ENCODE data around the gene TMEM117. TPM values are rescaled to one million over a fixed set of nuclear protein-coding genes. Genes with fewer than 3 reads are reported as not detected.

Gene TMEM117
- polyA plus RNA-seq, 1 donor (not counting 4 experiments of a cell fraction or from before 2014, with no cell fraction given): 8.5 TPM

DNA sequence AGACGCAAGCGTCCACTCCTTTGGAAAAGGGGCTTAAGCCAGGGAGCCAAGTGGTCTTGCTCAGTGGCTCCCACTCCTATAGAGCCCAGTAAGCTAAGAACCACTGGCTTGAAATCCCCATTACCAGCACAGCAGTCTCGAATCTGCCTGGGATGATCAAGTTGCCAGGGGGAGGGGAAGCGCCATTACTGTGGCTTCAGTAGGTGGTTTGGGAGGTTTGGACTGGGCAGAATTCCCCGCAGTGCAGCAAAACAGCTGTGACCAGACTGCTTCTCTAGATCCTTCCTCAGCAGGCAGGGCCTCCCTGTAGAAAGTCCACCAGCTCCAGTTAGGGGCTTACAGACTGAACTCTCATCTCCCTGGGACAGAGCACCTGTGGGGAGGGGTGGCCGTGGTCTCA is 115.4 kb downstream of the TMEM117 start:
- H3K36me3 ChIP-seq (ENCODE audit: control insufficient read depth in 2 of 2, extremely low read depth in 1 of 2, insufficient read depth in 2 of 2, low read length in 2 of 2): peaks cover 0 to 4% of the 10 kb centered on the region in 2 experiments
- no peak overlapping the region for H2AFZ ChIP-seq (ENCODE audit: control insufficient read depth, low read length)
- H3K4me1 ChIP-seq (ENCODE audit: control insufficient read depth, extremely low read depth, insufficient read depth, low read length): no peaks in the 10 kb centered on the region
- FAIRE-seq (no peak), DNase-seq (ENCODE audit: low read depth, low spot score) (no peak)
- no peak overlapping the region for H3K4me2 ChIP-seq (ENCODE audit: control insufficient read depth, extremely low read depth, insufficient read depth, low read depth, low read length)
- H3K79me2 ChIP-seq (ENCODE audit: control insufficient read depth, insufficient read depth, low read length): no peaks in the 10 kb centered on the region
- no peak overlapping the region for H3K27ac ChIP-seq (ENCODE audit: control insufficient read depth, insufficient read depth, low read length)
- H3K9ac ChIP-seq (ENCODE audit: control insufficient read depth, extremely low read depth, insufficient read depth, low read length): no peak overlapping the region
- TF ChIP-seq, protein P1, sequence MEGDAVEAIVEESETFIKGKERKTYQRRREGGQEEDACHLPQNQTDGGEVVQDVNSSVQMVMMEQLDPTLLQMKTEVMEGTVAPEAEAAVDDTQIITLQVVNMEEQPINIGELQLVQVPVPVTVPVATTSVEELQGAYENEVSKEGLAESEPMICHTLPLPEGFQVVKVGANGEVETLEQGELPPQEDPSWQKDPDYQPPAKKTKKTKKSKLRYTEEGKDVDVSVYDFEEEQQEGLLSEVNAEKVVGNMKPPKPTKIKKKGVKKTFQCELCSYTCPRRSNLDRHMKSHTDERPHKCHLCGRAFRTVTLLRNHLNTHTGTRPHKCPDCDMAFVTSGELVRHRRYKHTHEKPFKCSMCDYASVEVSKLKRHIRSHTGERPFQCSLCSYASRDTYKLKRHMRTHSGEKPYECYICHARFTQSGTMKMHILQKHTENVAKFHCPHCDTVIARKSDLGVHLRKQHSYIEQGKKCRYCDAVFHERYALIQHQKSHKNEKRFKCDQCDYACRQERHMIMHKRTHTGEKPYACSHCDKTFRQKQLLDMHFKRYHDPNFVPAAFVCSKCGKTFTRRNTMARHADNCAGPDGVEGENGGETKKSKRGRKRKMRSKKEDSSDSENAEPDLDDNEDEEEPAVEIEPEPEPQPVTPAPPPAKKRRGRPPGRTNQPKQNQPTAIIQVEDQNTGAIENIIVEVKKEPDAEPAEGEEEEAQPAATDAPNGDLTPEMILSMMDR (optimal IDR thresholded peaks at IDR 0.05 in 1 of 3, IDR thresholded peaks at IDR 0.05 in 1 of 3, conservative IDR thresholded peaks at IDR 0.05 in 1 of 3; ENCODE audit: extremely low read depth in 1 of 3, insufficient read depth in 2 of 3, low read length in 3 of 3): no peak
- no peak for TF ChIP-seq EZH2 (IDR thresholded peaks at IDR 0.05; ENCODE audit: low read length)
- dilution Hi-C loops (cut with MboI; ENCODE audit: extremely low pct_ligation_motif_present, low sequenced_read_pairs): no loop called here
- H3K9me1 ChIP-seq (ENCODE audit: control insufficient read depth, extremely low read depth, insufficient read depth, low read length): no peaks in the 10 kb centered on the region
- no peaks in the 10 kb centered on the region for H3K9me3 ChIP-seq (ENCODE audit: control insufficient read depth, low read depth, low read length)
- no peaks in the 10 kb centered on the region for H4K20me1 ChIP-seq (ENCODE audit: control insufficient read depth, extremely low read depth, insufficient read depth, low read length)
- no peak overlapping the region for H3K4me3 ChIP-seq (ENCODE audit: control insufficient read depth in 2 of 3, extremely low read depth in 1 of 3, insufficient read depth in 2 of 3, low read depth in 1 of 3, low read length in 3 of 3)
- no peaks in the 10 kb centered on the region for H3K27me3 ChIP-seq (ENCODE audit: control insufficient read depth, extremely low read depth, insufficient read depth, low read length)

DNA sequence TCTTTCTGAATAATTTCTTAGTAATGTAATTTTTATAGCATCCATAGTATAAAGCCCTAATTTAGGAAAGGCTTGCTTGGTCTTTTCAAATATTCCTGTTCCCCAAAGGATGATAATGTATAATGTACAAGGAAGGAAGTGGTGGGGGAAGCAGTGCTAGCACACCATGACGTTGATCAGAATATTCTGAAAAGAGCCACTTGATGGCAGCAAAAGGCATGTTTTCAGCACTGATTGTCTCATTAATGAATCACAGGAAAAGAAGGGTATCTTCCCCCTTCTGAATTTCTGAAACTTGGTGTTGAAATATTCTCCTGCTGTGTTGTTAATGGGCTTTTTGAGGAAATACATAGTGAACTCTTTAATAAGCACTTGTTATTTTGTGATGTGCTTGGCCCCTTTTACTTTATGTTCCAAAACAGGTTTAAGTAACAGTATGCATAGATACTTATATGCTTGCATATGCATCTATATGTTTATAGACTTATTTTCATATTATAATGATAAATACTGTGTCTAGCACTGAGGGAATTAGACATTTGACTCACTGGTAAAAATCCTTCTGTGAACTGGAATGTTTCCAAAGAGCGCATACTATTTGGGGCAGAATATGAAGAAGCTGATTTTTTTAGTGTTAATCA is 122.0 kb downstream of the TMEM117 start:
- Histone ChIP-seq H3K9ac (ENCODE audit: control insufficient read depth, extremely low read depth, insufficient read depth, low read length) (no peak overlapping the region), H3K4me2 (ENCODE audit: control insufficient read depth, extremely low read depth, insufficient read depth, low read depth, low read length) (no peak overlapping the region), H3K27ac (ENCODE audit: control insufficient read depth, insufficient read depth, low read length) (no peak overlapping the region), H3K27me3 (ENCODE audit: control insufficient read depth, extremely low read depth, insufficient read depth, low read length) (no peaks in the 10 kb centered on the region), H3K79me2 (ENCODE audit: control insufficient read depth, insufficient read depth, low read length) (no peaks in the 10 kb centered on the region), H3K9me3 (ENCODE audit: control insufficient read depth, low read depth, low read length) (no peaks in the 10 kb centered on the region), H3K4me3 (ENCODE audit: control insufficient read depth in 2 of 3, extremely low read depth in 1 of 3, insufficient read depth in 2 of 3, low read depth in 1 of 3, low read length in 3 of 3) (no peak overlapping the region), H3K9me1 (ENCODE audit: control insufficient read depth, extremely low read depth, insufficient read depth, low read length) (no peaks in the 10 kb centered on the region), H2AFZ (ENCODE audit: control insufficient read depth, low read length) (no peak overlapping the region), H3K4me1 (ENCODE audit: control insufficient read depth, extremely low read depth, insufficient read depth, low read length) (no peaks in the 10 kb centered on the region), H3K36me3 (ENCODE audit: control insufficient read depth in 2 of 2, extremely low read depth in 1 of 2, insufficient read depth in 2 of 2, low read length in 2 of 2) (no peaks in the 10 kb centered on the region), H4K20me1 (ENCODE audit: control insufficient read depth, extremely low read depth, insufficient read depth, low read length) (no peaks in the 10 kb centered on the region)
- TF ChIP-seq EZH2 (IDR thresholded peaks at IDR 0.05; ENCODE audit: low read length): no peak
- TF ChIP-seq, protein P1 (optimal IDR thresholded peaks at IDR 0.05 in 1 of 3, IDR thresholded peaks at IDR 0.05 in 1 of 3, conservative IDR thresholded peaks at IDR 0.05 in 1 of 3; ENCODE audit: extremely low read depth in 1 of 3, insufficient read depth in 2 of 3, low read length in 3 of 3): peak; percentile 46 to 69 (median 62)
- FAIRE-seq (peak; percentile 79), DNase-seq (ENCODE audit: low read depth, low spot score) (no peak)
- dilution Hi-C loops (cut with MboI; ENCODE audit: extremely low pct_ligation_motif_present, low sequenced_read_pairs): no loop called here

Data from keratinocyte (primary cell).